DMS114 treated with DMSO at 0.1 percent for 48 hours (cell line): ENCODE data around the gene BDH2.

Experiments
- DNase-seq: peaks from one replicate; lab custom pipeline; 2025; ENCODE audit not compliant: unreplicated experiment; lab: John Stamatoyannopoulos, UW

Gene BDH2

GRCh38 chr4:103029300-103029699 is 70.3 kb downstream of the BDH2 start:
- DNase-seq: no peak
